Central memory CD8-positive, alpha-beta T cell (primary cell): ENCODE measurements around the gene CHAMP1.
"Not testable (repeated sequence)": the region's sequence is repeated elsewhere in the genome, so short reads cannot be mapped to it uniquely, and the experiment has no call there.

Experiments
- ATAC-seq: fragments of 150-1000 bp; cut with Tn5 transposase; replicated peaks from 2 replicates; pipeline ENCODE4 v1.10.0; 2022; ENCODE audit warnings: mild to moderate bottlenecking, moderate FRiP score, moderate number of reproducible peaks; ENCODE audit not compliant: poor library complexity, severe bottlenecking; ENCODE audit errors: extremely low read depth
- DNase-seq, 2 donors: peaks; one replicate each; pipeline ENCODE4 v3.0.0; 2021; ENCODE audit warnings: low spot score in 2 of 2
- H3K27ac Mint-ChIP-seq: one replicate; pipeline ENCODE4 v1.8.0; 2022; ENCODE audit warnings: low read depth, mild to moderate bottlenecking, moderate library complexity, mixed read lengths
- H3K27me3 Mint-ChIP-seq: one replicate; pipeline ENCODE4 v1.8.0; 2022; ENCODE audit warnings: mixed read lengths
- H3K36me3 Mint-ChIP-seq: one replicate; pipeline ENCODE4 v1.8.0; 2022; ENCODE audit warnings: mild to moderate bottlenecking, moderate library complexity, mixed read lengths; ENCODE audit not compliant: insufficient read depth
- H3K4me1 Mint-ChIP-seq: one replicate; pipeline ENCODE4 v1.8.0; 2022; ENCODE audit warnings: mixed read lengths
- H3K4me3 Mint-ChIP-seq: one replicate; pipeline ENCODE4 v1.8.0; 2022; ENCODE audit warnings: mild to moderate bottlenecking, moderate library complexity, mixed read lengths
- H3K9me3 Mint-ChIP-seq: one replicate; pipeline ENCODE4 v1.8.0; 2022; ENCODE audit warnings: mixed read lengths

Gene CHAMP1

DNA sequence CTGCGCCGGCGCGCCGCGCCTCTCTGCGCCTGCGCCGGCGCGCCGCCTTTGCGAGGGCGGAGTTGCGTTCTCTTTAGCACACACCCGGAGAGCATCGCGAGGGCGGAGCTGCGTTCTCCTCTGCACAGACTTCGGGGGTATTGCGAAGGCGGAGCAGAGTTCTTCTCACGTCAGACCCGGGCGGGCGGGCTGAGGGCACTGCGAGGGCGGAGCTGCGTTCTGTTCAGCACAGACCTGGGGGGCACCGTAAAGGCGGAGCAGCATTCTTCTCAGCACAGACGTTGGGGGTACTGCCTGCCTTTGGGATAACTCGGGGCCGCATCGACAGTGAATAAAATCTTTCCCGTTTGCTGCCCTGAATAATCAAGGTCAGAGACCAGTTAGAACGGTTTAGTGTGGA lies 39.1 kb downstream of the CHAMP1 start:
- not testable (repeated sequence) for H3K4me3 Mint-ChIP-seq, H3K4me1 Mint-ChIP-seq, H3K27ac Mint-ChIP-seq, H3K9me3 Mint-ChIP-seq, ATAC-seq, DNase-seq, H3K36me3 Mint-ChIP-seq
- peaks cover 25% of the 10 kb centered on the region for H3K27me3 Mint-ChIP-seq
